A673 (cell line): ENCODE measurements around the gene XRCC1. TPM values are rescaled to one million over a fixed set of nuclear protein-coding genes. Genes with fewer than 3 reads are reported as not detected.

Experiments used
- BruUV-seq: library from RNA; stranded (reverse); fragments of 400-500 nt; replicated peaks from 2 replicates; lab custom pipeline; 2021; lab: Mats Ljungman, UMichigan
- CTCF ChIA-PET: fragments of 300-600 bp; sonication (Branson Sonifier 250); formaldehyde crosslinking; loops from one replicate; lab custom pipeline; 2022; ENCODE audit warnings: antibody characterized with exemption; lab: Charles Lee
- POLR2A ChIA-PET: fragments of 300-600 bp; sonication (Branson Sonifier 250); formaldehyde crosslinking; loops from one replicate; lab custom pipeline; 2022; ENCODE audit warnings: antibody characterized with exemption; ENCODE audit not compliant: low non-redundant PET; lab: Charles Lee
- DNase-seq: peaks from one replicate; pipeline ENCODE4 v3.0.0-alpha.2; 2015; ENCODE audit warnings: low spot score
- H3K27ac ChIP-seq: fragments of 200-600 bp; sonication (generic); 2 replicates; pipeline ENCODE4 v1.5.1; 2016; ENCODE audit warnings: mixed run types, low read depth, mild to moderate bottlenecking, mixed read lengths, antibody characterized with exemption, low read length; ENCODE audit not compliant: poor library complexity, severe bottlenecking
- H3K27me3 ChIP-seq: fragments of 200-600 bp; sonication (generic); replicated peaks from 2 replicates; pipeline ENCODE4 v1.6.1; 2017; ENCODE audit warnings: mixed run types, low read depth, mild to moderate bottlenecking, mixed read lengths, antibody characterized with exemption, low read length; ENCODE audit not compliant: insufficient read depth, poor library complexity
- H3K36me3 ChIP-seq: fragments of 200-600 bp; sonication (generic); 2 replicates; pipeline ENCODE4 v1.6.1; 2016; ENCODE audit warnings: mixed run types, mild to moderate bottlenecking, mixed read lengths, antibody characterized with exemption, low read length; ENCODE audit not compliant: insufficient read depth, poor library complexity, severe bottlenecking
- H3K4me1 ChIP-seq: fragments of 200-600 bp; sonication (generic); 2 replicates; pipeline ENCODE4 v1.6.1; 2017; ENCODE audit warnings: mixed run types, mild to moderate bottlenecking, mixed read lengths, antibody characterized with exemption, low read length; ENCODE audit not compliant: insufficient read depth, poor library complexity, severe bottlenecking
- H3K4me3 ChIP-seq: fragments of 200-600 bp; sonication (generic); 2 replicates; pipeline ENCODE4 v1.5.1; 2016; ENCODE audit warnings: low read depth, mixed run types, mild to moderate bottlenecking, mixed read lengths, low read length; ENCODE audit not compliant: poor library complexity, severe bottlenecking
- H3K9me3 ChIP-seq: fragments of 200-600 bp; sonication (generic); 2 replicates; pipeline ENCODE4 v1.6.1; 2016; ENCODE audit warnings: mixed run types, low read depth, mild to moderate bottlenecking, mixed read lengths, antibody characterized with exemption, low read length; ENCODE audit not compliant: poor library complexity, severe bottlenecking
- EZH2 ChIP-seq: fragments of 200-600 bp; sonication (generic); IDR thresholded peaks from 2 replicates; pipeline ENCODE4 v1.6.1; 2017; ENCODE audit warnings: borderline replicate concordance, low read depth, mild to moderate bottlenecking, mixed read lengths, antibody characterized with exemption, low read length; ENCODE audit not compliant: poor library complexity, severe bottlenecking
- intact Hi-C: fragments of 100-400 bp; cut with micrococcal nuclease; formaldehyde crosslinking; loops from one replicate; pipeline ENCODE4 v1.10.0; 2022; ENCODE audit not compliant: unreplicated experiment
- total RNA-seq: library from RNA; stranded (reverse); gene quantifications from 2 replicates; pipeline ENCODE4 v1.2.3, GENCODE V29; 2021
- TF ChIP-seq, protein P1 (sequence below): fragments of 300-800, 200-600 bp; sonication (generic); conservative IDR thresholded peaks from 2 replicates; pipeline ENCODE4 v1.5.1; 2017; ENCODE audit warnings: low read depth, mild to moderate bottlenecking, antibody characterized with exemption, low read length, moderate library complexity, mixed read lengths

XRCC1 gene
- total RNA-seq, 1 experiment from 2014 or later: 69.4 TPM

DNA sequence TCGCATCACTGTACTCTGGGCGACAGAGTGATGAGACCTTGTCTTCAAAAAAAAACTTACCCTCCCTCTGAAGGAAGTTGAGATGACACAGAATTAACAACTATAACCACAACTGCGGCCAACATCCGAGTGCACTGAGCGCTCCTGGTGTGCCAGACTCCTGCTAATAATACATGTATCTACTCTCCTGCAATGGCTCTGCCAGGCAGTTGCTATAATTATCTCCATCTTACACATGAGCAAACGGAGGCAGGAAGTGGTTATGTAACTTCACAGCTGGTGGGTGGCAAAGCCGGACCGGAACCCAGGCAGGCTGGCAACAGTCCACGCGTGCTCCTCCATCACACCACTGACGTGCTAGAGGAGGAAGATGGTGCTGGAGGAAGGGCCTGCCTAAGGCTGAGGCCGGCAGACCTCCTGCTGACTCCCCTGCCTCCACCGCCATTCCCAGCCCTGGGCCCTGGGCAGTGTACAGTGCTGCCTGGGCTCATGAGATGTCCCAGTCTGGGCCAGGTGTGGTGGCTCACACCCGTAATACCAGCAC lies 12.6 kb downstream of the XRCC1 start:
- Histone ChIP-seq H3K4me1 (peaks cover 40% of the 10 kb centered on the region), H3K4me3 (no peak overlapping the region), H3K36me3 (peaks cover 22% of the 10 kb centered on the region), H3K9me3 (no peaks in the 10 kb centered on the region), H3K27me3 (no peaks in the 10 kb centered on the region), H3K27ac (peak overlapping the region; percentile 86)
- peak; percentile 97 for DNase-seq
- ChIA-PET CTCF (interaction anchor here (0.6 kb wide), 1 partner anchor 17 kb away, joined by 3 read pairs; no protein-coding TSS in a partner anchor), POLR2A (interaction anchor here (0.5 kb wide), 1 partner anchor 107 kb away, joined by 4 read pairs; the partner anchor contains the start of gene PLAUR)
- TF ChIP-seq, protein P1, sequence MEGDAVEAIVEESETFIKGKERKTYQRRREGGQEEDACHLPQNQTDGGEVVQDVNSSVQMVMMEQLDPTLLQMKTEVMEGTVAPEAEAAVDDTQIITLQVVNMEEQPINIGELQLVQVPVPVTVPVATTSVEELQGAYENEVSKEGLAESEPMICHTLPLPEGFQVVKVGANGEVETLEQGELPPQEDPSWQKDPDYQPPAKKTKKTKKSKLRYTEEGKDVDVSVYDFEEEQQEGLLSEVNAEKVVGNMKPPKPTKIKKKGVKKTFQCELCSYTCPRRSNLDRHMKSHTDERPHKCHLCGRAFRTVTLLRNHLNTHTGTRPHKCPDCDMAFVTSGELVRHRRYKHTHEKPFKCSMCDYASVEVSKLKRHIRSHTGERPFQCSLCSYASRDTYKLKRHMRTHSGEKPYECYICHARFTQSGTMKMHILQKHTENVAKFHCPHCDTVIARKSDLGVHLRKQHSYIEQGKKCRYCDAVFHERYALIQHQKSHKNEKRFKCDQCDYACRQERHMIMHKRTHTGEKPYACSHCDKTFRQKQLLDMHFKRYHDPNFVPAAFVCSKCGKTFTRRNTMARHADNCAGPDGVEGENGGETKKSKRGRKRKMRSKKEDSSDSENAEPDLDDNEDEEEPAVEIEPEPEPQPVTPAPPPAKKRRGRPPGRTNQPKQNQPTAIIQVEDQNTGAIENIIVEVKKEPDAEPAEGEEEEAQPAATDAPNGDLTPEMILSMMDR: no peak
- TF ChIP-seq EZH2: no peak
- intact Hi-C loops: no loop called here
- BruUV-seq: no TSS peak

DNA sequence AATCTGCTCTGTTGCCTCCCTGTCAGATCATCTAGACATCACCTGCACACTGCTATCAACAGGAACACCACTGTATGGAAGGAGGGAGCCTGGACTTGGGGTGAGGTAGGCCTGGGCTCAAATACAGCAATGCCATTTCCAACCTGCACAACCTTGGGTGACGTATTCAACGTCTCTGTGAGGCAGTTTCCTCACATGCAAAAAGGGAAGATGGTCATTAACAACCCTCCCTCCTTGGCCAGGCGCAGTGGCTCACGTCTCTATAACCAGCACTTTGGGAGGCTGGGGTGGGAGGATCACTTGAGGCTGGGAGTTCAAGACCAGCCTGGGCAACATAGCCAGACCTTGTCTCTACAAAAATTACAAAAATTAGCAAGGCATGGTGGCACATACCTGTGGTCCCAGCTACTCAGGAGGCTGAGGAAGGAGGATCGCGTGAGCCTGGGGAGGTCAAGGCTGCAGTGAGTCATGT lies 13.1 kb downstream of the XRCC1 start:
- ChIA-PET POLR2A (no interaction called here), CTCF (interaction anchor here (0.6 kb wide), 1 partner anchor 16 kb away, joined by 3 read pairs; no protein-coding TSS in a partner anchor)
- no peaks in the 10 kb centered on the region for H3K9me3 ChIP-seq
- TF ChIP-seq, protein P1: no peak
- no peak for TF ChIP-seq EZH2
- H3K4me3 ChIP-seq: no peak overlapping the region
- DNase-seq: no peak
- peaks cover 40% of the 10 kb centered on the region for H3K4me1 ChIP-seq
- intact Hi-C loops: no loop called here
- BruUV-seq: no TSS peak
- peak overlapping the region; percentile 86 for H3K27ac ChIP-seq
- peaks cover 22% of the 10 kb centered on the region for H3K36me3 ChIP-seq
- H3K27me3 ChIP-seq: no peaks in the 10 kb centered on the region

GRCh38 chr19:43561139-43561970 lies 14.0 kb downstream of the XRCC1 start:
- intact Hi-C loops: no loop called here
- H3K4me3 ChIP-seq: no peak overlapping the region
- ChIA-PET POLR2A (no interaction called here), CTCF (no interaction called here)
- peaks cover 22% of the 10 kb centered on the region for H3K36me3 ChIP-seq
- DNase-seq: no peak
- TF ChIP-seq, protein P1: no peak
- no peak for TF ChIP-seq EZH2
- no TSS peak for BruUV-seq
- no peaks in the 10 kb centered on the region for H3K9me3 ChIP-seq
- H3K4me1 ChIP-seq: peaks cover 40% of the 10 kb centered on the region
- no peaks in the 10 kb centered on the region for H3K27me3 ChIP-seq
- peak overlapping the region; percentile 86 for H3K27ac ChIP-seq
